Liver (tissue), 9 donors: ENCODE data around the gene SMAD7. TPM values are rescaled to one million over a fixed set of nuclear protein-coding genes. Genes with fewer than 3 reads are reported as not detected.

ENCODE experiments used
- DNase-seq: peaks from one replicate; pipeline ENCODE4 v3.0.0-alpha.2; 2017; ENCODE audit warnings: low spot score
- H3K27ac ChIP-seq, 2 donors: one replicate each; pipeline ENCODE4 v1.7.0; 2013; ENCODE audit warnings: inconsistent platforms in 2 of 2, low read length in 2 of 2, control low read depth in 1 of 2, low read depth in 1 of 2, mild to moderate bottlenecking in 1 of 2
- H3K27me3 ChIP-seq, 4 donors: one replicate each; pipeline versions ENCODE4 v1.6.1 to v1.7.0; 2013; ENCODE audit warnings: low read length in 3 of 4, inconsistent platforms in 1 of 4, mild to moderate bottlenecking in 1 of 4, moderate library complexity in 1 of 4; ENCODE audit not compliant: control insufficient read depth in 4 of 4, insufficient read depth in 4 of 4
- H3K36me3 ChIP-seq, 4 donors: one replicate each; pipeline versions ENCODE4 v1.6.1 to v1.7.0; 2013; ENCODE audit warnings: low read length in 3 of 4, mild to moderate bottlenecking in 3 of 4, low read depth in 1 of 4, moderate library complexity in 1 of 4; ENCODE audit not compliant: control insufficient read depth in 4 of 4, insufficient read depth in 3 of 4
- H3K4me1 ChIP-seq, 4 donors: one replicate each; pipeline versions ENCODE4 v1.6.1 to v1.7.0; 2013; ENCODE audit warnings: low read length in 3 of 4, mild to moderate bottlenecking in 3 of 4, moderate library complexity in 1 of 4; ENCODE audit not compliant: control insufficient read depth in 4 of 4, insufficient read depth in 4 of 4
- H3K4me3 ChIP-seq, 3 donors: one replicate each; pipeline versions ENCODE4 v1.6.1 to v1.7.0; 2013; ENCODE audit warnings: low read length in 3 of 3, control low read depth in 1 of 3, low read depth in 1 of 3, mild to moderate bottlenecking in 1 of 3
- H3K9ac ChIP-seq, 2 donors: one replicate each; pipeline ENCODE4 v1.7.0; 2013; ENCODE audit warnings: low read length in 2 of 2, mild to moderate bottlenecking in 2 of 2, moderate library complexity in 2 of 2, control low read depth in 1 of 2, low read depth in 1 of 2
- H3K9me3 ChIP-seq, 4 donors: one replicate each; pipeline versions ENCODE4 v1.6.1 to v1.7.0; 2013; ENCODE audit warnings: low read length in 3 of 4; ENCODE audit not compliant: control insufficient read depth in 4 of 4
- FOXA2 ChIP-seq: IDR thresholded peaks from 2 replicates; pipeline ENCODE4 v1.6.1; 2016; ENCODE audit warnings: antibody characterized with exemption
- GABPA ChIP-seq, 2 donors: IDR thresholded peaks in 1 of 2; conservative IDR thresholded peaks in 1 of 2; 2 replicates each; pipeline ENCODE4 v1.6.1; 2016; ENCODE audit warnings: antibody characterized with exemption in 2 of 2, mild to moderate bottlenecking in 1 of 2, moderate library complexity in 1 of 2
- HNF4G ChIP-seq: IDR thresholded peaks from 2 replicates; pipeline ENCODE4 v1.6.1; 2016; ENCODE audit warnings: antibody characterized with exemption
- JUND ChIP-seq, 2 donors: IDR thresholded peaks; 2 replicates each; pipeline ENCODE4 v1.6.1; 2016; ENCODE audit warnings: antibody characterized with exemption in 2 of 2
- NR2F2 ChIP-seq: IDR thresholded peaks from 2 replicates; pipeline ENCODE4 v1.6.1; 2016; ENCODE audit warnings: antibody characterized with exemption
- RAD21 ChIP-seq, 2 donors: IDR thresholded peaks; 2 replicates each; pipeline ENCODE4 v1.6.1; 2016; ENCODE audit warnings: antibody characterized with exemption in 2 of 2, mild to moderate bottlenecking in 2 of 2
- RXRA ChIP-seq, 2 donors: IDR thresholded peaks; 2 replicates each; pipeline ENCODE4 v1.6.1; 2017 to 2018; ENCODE audit warnings: antibody characterized with exemption in 2 of 2, mild to moderate bottlenecking in 1 of 2
- YY1 ChIP-seq: IDR thresholded peaks from 2 replicates; pipeline ENCODE4 v1.6.1; 2016; ENCODE audit warnings: antibody characterized with exemption, mild to moderate bottlenecking
- WGBS: extraction: QIAGEN DNeasy Blood & Tissue Kit; methylation state at CpG from one replicate; pipeline ENCODE4 v1.1.7; 2013; 5-methylcytosine and 5-hydroxymethylcytosine counted together
- polyA plus RNA-seq, 2 donors: library from polyadenylated mRNA; stranded (reverse) in 1 of 2; unstranded in 1 of 2; fragments of 200-250 nt in 1 of 2; fragments of >200 nt in 1 of 2; fragmentation: Nextera tagmentation in 1 of 2; extraction: Ambion mirVana in 1 of 2; gene quantifications; one replicate each; pipeline versions ENCODE4 v1.2.1 to v1.2.3, GENCODE V29; 2013 to 2015
- total RNA-seq, 2 donors: library from RNA; depleted of rRNA; stranded (reverse); fragments of >200 nt; gene quantifications; one replicate each; pipeline ENCODE4 v1.2.3, GENCODE V29; 2014
- TF ChIP-seq, protein P1 (sequence below): fragments of 150-350 bp; IDR thresholded peaks from 2 replicates; pipeline ENCODE4 v1.5.1; 2017; ENCODE audit warnings: improper control_type of control experiment, low read depth, low read length; ENCODE audit not compliant: missing input control
- TF ChIP-seq, protein P2 (sequence below): IDR thresholded peaks from 2 replicates; pipeline ENCODE4 v1.6.1; 2016; ENCODE audit warnings: antibody characterized with exemption, mild to moderate bottlenecking
- TF ChIP-seq, protein P3 (sequence below): IDR thresholded peaks from 2 replicates; pipeline ENCODE4 v1.6.1; 2016; ENCODE audit warnings: antibody characterized with exemption
- donor health status: healthy.
- donor health status: healthy.
- donor health status: healthy.
- donor health status: healthy.
- donor health status: healthy.

SMAD7 gene
- total and polyA plus RNA-seq, 4 donors: 3.2 to 11.8 (median 10.1) TPM

DNA sequence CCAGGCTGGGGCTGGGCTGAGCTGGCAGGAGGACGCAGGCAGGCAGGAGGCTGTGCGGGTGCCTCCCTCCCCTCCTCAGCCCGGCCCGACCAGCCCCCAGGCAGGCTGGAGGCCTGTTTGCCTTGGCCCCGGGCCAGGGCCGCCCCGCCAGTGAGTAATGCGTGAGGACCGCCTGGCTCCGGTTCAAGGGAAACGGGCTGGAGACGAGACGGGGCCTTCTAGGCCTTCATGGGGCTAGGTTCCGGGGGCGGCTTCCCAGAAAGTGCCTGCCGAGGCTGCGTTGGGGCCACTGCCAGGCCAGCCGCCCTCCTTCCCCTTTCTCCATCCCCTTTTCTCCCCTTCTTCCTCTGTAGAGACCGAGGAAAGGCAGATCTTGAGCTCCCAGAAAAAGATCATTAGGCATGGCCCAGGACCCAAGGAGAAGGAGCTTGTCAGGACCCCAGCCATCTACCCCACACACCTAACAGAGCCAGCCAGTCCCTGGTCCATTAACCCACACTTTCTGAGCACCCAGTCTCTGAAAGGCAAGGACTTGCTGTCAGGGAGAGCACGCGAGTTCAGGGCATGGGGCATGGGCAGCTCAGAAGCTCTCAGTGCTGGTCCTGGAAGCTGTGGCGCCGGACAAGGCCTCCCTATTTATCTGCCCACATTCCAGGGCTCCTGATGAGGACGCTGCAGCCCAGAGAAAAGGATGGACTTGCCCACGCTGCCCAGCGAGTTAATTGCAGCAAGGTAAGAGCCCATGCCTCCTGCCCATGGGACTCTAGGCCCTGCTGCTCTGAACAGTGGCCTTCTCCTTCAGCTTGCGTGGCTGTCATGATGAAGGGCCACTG, 48.5 kb downstream of the SMAD7 start (continued):
- TF ChIP-seq, protein P1, sequence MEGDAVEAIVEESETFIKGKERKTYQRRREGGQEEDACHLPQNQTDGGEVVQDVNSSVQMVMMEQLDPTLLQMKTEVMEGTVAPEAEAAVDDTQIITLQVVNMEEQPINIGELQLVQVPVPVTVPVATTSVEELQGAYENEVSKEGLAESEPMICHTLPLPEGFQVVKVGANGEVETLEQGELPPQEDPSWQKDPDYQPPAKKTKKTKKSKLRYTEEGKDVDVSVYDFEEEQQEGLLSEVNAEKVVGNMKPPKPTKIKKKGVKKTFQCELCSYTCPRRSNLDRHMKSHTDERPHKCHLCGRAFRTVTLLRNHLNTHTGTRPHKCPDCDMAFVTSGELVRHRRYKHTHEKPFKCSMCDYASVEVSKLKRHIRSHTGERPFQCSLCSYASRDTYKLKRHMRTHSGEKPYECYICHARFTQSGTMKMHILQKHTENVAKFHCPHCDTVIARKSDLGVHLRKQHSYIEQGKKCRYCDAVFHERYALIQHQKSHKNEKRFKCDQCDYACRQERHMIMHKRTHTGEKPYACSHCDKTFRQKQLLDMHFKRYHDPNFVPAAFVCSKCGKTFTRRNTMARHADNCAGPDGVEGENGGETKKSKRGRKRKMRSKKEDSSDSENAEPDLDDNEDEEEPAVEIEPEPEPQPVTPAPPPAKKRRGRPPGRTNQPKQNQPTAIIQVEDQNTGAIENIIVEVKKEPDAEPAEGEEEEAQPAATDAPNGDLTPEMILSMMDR: no peak
- no peak for TF ChIP-seq GABPA (IDR thresholded peaks at IDR 0.05 in 1 of 2, conservative IDR thresholded peaks at IDR 0.05 in 1 of 2)
- no peak for TF ChIP-seq NR2F2
- no peak for TF ChIP-seq HNF4G
- no peak for TF ChIP-seq JUND (IDR thresholded peaks at IDR 0.05)
- no peak for TF ChIP-seq FOXA2

DNA sequence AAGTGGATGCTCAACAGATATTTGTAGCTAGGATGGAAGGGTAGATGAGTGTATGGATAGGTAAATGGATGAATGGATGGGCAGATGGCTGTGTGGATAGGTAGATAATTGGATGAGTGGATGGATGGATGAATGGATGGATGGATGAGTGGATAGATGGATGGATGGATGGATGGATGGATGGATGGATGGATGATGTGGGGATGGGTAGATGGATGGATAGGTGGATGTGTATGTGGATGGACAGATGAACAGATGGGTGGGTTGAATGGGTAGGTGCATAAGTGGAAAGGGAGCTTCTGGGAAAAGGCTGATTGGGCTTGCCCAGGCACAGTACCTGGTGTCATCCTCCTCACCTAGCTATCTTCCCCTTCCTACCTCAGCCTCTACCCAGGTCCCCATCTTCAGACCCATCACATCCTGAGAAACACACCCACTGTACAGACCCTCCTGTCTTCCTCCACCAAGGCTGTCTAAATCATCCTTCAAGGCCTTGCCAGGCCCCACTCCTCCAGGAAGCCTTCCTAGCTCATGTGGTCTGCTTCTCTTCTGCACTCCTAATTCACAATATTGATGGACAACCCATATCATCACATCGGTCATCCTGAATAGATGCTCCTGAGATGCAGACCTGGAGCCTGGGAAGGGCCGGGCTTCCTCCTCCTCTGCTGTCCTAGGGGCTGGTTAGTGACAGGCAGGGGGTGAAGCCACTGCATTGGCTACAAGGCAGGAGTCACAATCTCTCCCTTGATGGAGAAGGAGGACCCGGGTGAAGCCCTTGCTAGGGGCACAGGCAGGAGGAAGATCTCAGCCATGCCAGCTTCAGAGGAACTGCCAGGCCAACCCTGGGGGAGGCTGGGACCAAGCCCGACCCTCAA, 49.4 kb downstream of the SMAD7 start:
- Histone ChIP-seq H3K36me3 (no peaks in the 10 kb centered on the region), H3K9ac (no peak overlapping the region)
- 77% methylated on average over 4 of the region's 4 CpGs for WGBS

More for the DNA sequence above, 49.4 kb downstream of the SMAD7 start:
- Histone ChIP-seq H3K27me3 (no peaks in the 10 kb centered on the region), H3K27ac (no peak overlapping the region), H3K9me3 (peaks cover 0 to 4% (median 2%) of the 10 kb centered on the region in 4 donors), H3K4me1 (peaks cover 0 to 5% (median 0%) of the 10 kb centered on the region in 4 donors), H3K4me3 (no peak overlapping the region)
- DNase-seq: no peak
- TF ChIP-seq, protein P1: no peak
- TF ChIP-seq GABPA (IDR thresholded peaks at IDR 0.05 in 1 of 2, conservative IDR thresholded peaks at IDR 0.05 in 1 of 2) (no peak), RXRA (IDR thresholded peaks at IDR 0.05) (no peak), YY1 (no peak), RAD21 (IDR thresholded peaks at IDR 0.05) (no peak)
- TF ChIP-seq, protein P2, sequence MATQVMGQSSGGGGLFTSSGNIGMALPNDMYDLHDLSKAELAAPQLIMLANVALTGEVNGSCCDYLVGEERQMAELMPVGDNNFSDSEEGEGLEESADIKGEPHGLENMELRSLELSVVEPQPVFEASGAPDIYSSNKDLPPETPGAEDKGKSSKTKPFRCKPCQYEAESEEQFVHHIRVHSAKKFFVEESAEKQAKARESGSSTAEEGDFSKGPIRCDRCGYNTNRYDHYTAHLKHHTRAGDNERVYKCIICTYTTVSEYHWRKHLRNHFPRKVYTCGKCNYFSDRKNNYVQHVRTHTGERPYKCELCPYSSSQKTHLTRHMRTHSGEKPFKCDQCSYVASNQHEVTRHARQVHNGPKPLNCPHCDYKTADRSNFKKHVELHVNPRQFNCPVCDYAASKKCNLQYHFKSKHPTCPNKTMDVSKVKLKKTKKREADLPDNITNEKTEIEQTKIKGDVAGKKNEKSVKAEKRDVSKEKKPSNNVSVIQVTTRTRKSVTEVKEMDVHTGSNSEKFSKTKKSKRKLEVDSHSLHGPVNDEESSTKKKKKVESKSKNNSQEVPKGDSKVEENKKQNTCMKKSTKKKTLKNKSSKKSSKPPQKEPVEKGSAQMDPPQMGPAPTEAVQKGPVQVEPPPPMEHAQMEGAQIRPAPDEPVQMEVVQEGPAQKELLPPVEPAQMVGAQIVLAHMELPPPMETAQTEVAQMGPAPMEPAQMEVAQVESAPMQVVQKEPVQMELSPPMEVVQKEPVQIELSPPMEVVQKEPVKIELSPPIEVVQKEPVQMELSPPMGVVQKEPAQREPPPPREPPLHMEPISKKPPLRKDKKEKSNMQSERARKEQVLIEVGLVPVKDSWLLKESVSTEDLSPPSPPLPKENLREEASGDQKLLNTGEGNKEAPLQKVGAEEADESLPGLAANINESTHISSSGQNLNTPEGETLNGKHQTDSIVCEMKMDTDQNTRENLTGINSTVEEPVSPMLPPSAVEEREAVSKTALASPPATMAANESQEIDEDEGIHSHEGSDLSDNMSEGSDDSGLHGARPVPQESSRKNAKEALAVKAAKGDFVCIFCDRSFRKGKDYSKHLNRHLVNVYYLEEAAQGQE: no peak
- TF ChIP-seq, protein P3, sequence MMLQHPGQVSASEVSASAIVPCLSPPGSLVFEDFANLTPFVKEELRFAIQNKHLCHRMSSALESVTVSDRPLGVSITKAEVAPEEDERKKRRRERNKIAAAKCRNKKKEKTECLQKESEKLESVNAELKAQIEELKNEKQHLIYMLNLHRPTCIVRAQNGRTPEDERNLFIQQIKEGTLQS: no peak
